ENCODE measurements around the gene BPIFB4. TPM values are rescaled to one million over a fixed set of nuclear protein-coding genes. Genes with fewer than 3 reads are reported as not detected.

The BPIFB4 gene
- total RNA-seq, 2 experiments from 2014 or later, result not detected

- peaks cover 0 to 8% of the 10 kb centered on the region in 2 experiments for H3K27me3 ChIP-seq (ENCODE audit: control insufficient read depth in 1 of 2, insufficient read depth in 2 of 2, low read length in 2 of 2)
- ATAC-seq (ENCODE audit: poor library complexity) (no peak), DNase-seq (no peak)
- no peaks in the 10 kb centered on the region for H3K36me3 ChIP-seq (ENCODE audit: insufficient read depth, low read length)
- H3K9me3 Mint-ChIP-seq, result no peaks in the 10 kb centered on the region
- ChIA-PET CTCF (no interaction called here), POLR2A (interaction anchor here (0.5 kb wide), 1 partner anchor 685 kb away, joined by 4 read pairs; no protein-coding TSS in a partner anchor)
- no peak overlapping the region for H3K27ac Mint-ChIP-seq
- no peaks in the 10 kb centered on the region for H3K4me1 Mint-ChIP-seq (ENCODE audit: low read depth)
- H3K9me3 ChIP-seq (ENCODE audit: control insufficient read depth in 1 of 2, insufficient read depth in 1 of 2, low read length in 2 of 2), result no peaks in the 10 kb centered on the region
- H3K4me3 ChIP-seq (ENCODE audit: low read length), result no peak overlapping the region
- no peaks in the 10 kb centered on the region for H3K36me3 Mint-ChIP-seq (ENCODE audit: low read depth)
- H3K4me1 ChIP-seq (ENCODE audit: insufficient read depth, low read length), result no peaks in the 10 kb centered on the region
- H3K27ac ChIP-seq (ENCODE audit: low read depth in 1 of 2, low read length in 2 of 2), result no peak overlapping the region
- no peak overlapping the region for H3K4me3 Mint-ChIP-seq
- no peak for TF ChIP-seq CTCF (IDR thresholded peaks at IDR 0.05)
- intact Hi-C loops (cut with DNase I, micrococcal nuclease), result no loop called here
- peaks cover 24% of the 10 kb centered on the region for H3K27me3 Mint-ChIP-seq
These were observed 79.4 kb downstream of the BPIFB4 start for GRCh38 chr20:33158637-33159385.

GRCh38 chr20:33159713-33160112 lies 80.3 kb downstream of the BPIFB4 start:
- no peak overlapping the region for H3K4me3 Mint-ChIP-seq
- H3K36me3 ChIP-seq (ENCODE audit: insufficient read depth, low read length), result no peaks in the 10 kb centered on the region
- no peak overlapping the region for H3K27ac Mint-ChIP-seq
- no peaks in the 10 kb centered on the region for H3K27me3 ChIP-seq (ENCODE audit: control insufficient read depth in 1 of 2, insufficient read depth in 2 of 2, low read length in 2 of 2)
- H3K9me3 ChIP-seq (ENCODE audit: control insufficient read depth in 1 of 2, insufficient read depth in 1 of 2, low read length in 2 of 2), result no peaks in the 10 kb centered on the region
- peaks cover 15% of the 10 kb centered on the region for H3K27me3 Mint-ChIP-seq
- no peak overlapping the region for H3K27ac ChIP-seq (ENCODE audit: low read depth in 1 of 2, low read length in 2 of 2)
- no peak for ATAC-seq (ENCODE audit: poor library complexity)
- H3K4me1 ChIP-seq (ENCODE audit: insufficient read depth, low read length), result no peaks in the 10 kb centered on the region
- CTCF ChIA-PET, result no interaction called here
- H3K9me3 Mint-ChIP-seq, result no peaks in the 10 kb centered on the region
- POLR2A ChIA-PET, result no interaction called here
- no peak for TF ChIP-seq CTCF (IDR thresholded peaks at IDR 0.05)
- DNase-seq, result no peak
- no peaks in the 10 kb centered on the region for H3K4me1 Mint-ChIP-seq (ENCODE audit: low read depth)
- H3K4me3 ChIP-seq (ENCODE audit: low read length), result no peak overlapping the region
- intact Hi-C loops (cut with DNase I, micrococcal nuclease), result no loop called here
- no peaks in the 10 kb centered on the region for H3K36me3 Mint-ChIP-seq (ENCODE audit: low read depth)

GRCh38 chr20:33160681-33161080 lies 81.2 kb downstream of the BPIFB4 start:
- Histone ChIP-seq H3K36me3 (ENCODE audit: insufficient read depth, low read length) (no peaks in the 10 kb centered on the region), H3K27me3 (ENCODE audit: control insufficient read depth in 1 of 2, insufficient read depth in 2 of 2, low read length in 2 of 2) (no peaks in the 10 kb centered on the region), H3K4me1 (ENCODE audit: insufficient read depth, low read length) (no peaks in the 10 kb centered on the region), H3K4me3 (ENCODE audit: low read length) (no peak overlapping the region), H3K9me3 (ENCODE audit: control insufficient read depth in 1 of 2, insufficient read depth in 1 of 2, low read length in 2 of 2) (no peaks in the 10 kb centered on the region), H3K27ac (ENCODE audit: low read depth in 1 of 2, low read length in 2 of 2) (no peak overlapping the region)
- H3K27me3 Mint-ChIP-seq, result peaks cover 9% of the 10 kb centered on the region
- H3K4me1 Mint-ChIP-seq (ENCODE audit: low read depth), result no peaks in the 10 kb centered on the region
- no peak overlapping the region for H3K27ac Mint-ChIP-seq
- no peaks in the 10 kb centered on the region for H3K9me3 Mint-ChIP-seq
- DNase-seq (no peak), ATAC-seq (ENCODE audit: poor library complexity) (no peak)
- intact Hi-C loops (cut with DNase I, micrococcal nuclease), result no loop called here
- no peak overlapping the region for H3K4me3 Mint-ChIP-seq
- no peak for TF ChIP-seq CTCF (IDR thresholded peaks at IDR 0.05)
- H3K36me3 Mint-ChIP-seq (ENCODE audit: low read depth), result no peaks in the 10 kb centered on the region
- ChIA-PET POLR2A (no interaction called here), CTCF (no interaction called here)

Other genes starting within 250 kb of the BPIFB4 start
- gene EFCAB8, start 220.7 kb upstream of the BPIFB4 start, total RNA-seq, result 1 to 10 TPM in 1 of 2 experiments, under 1 TPM in 1; 0.81 to 2.5 TPM
- not detected for gene SUN5, start 75.2 kb upstream of the BPIFB4 start, total RNA-seq
- gene BPIFB2, start 71.9 kb upstream of the BPIFB4 start, total RNA-seq, result not detected
- gene BPIFB6, start 48.0 kb upstream of the BPIFB4 start, total RNA-seq, result not detected
- not detected for gene BPIFB3, start 25.7 kb upstream of the BPIFB4 start, total RNA-seq
- not detected for gene BPIFA2, start 88.5 kb downstream of the BPIFB4 start, total RNA-seq
- not detected for gene BPIFA3, start 137.7 kb downstream of the BPIFB4 start, total RNA-seq
- not detected for gene BPIFA1, start 156.4 kb downstream of the BPIFB4 start, total RNA-seq
- gene BPIFB1, start 203.6 kb downstream of the BPIFB4 start, total RNA-seq, result not detected

All from CD4-positive, alpha-beta T cell (primary cell).